Measurements from ENCODE around the gene SPTBN4.

GRCh38 chr19:40611096-40611495, 144.3 kb downstream of the SPTBN4 start:
- TF ChIP-seq CTCF (IDR thresholded peaks at IDR 0.05) (no peak), POLR2A (IDR thresholded peaks at IDR 0.05) (no peak)

Data from ovary (tissue), 3 donors.